NCI-H2081 treated with DMSO at 0.1 percent for 48 hours (cell line): ENCODE data around the gene KRT76.
"Not testable (repeated sequence)": the region's sequence is repeated elsewhere in the genome, so short reads cannot be mapped to it uniquely, and the experiment has no call there.

Experiments
- DNase-seq: peaks from one replicate; lab custom pipeline; 2025; lab: John Stamatoyannopoulos, UW

KRT76 gene

GRCh38 chr12:52796839-52797528, 19.8 kb upstream of the KRT76 start:
- no peak for DNase-seq

GRCh38 chr12:52796429-52796794, 19.3 kb upstream of the KRT76 start:
- DNase-seq: no peak

GRCh38 chr12:52795694-52796428, 18.7 kb upstream of the KRT76 start, which contains the start of gene KRT3:
Gene KRT3 (minus strand): TSS chr12:52796117. CDS start chr12:52796042, 75 bp downstream.
- no peak for DNase-seq

GRCh38 chr12:52795332-52795674, 18.2 kb upstream of the KRT76 start:
- not testable (repeated sequence) for DNase-seq

- no peak for DNase-seq
These were observed 17.6 kb upstream of the KRT76 start for GRCh38 chr12:52794479-52795331.

GRCh38 chr12:52792185-52793029, 15.3 kb upstream of the KRT76 start:
- no peak for DNase-seq

- no peak for DNase-seq
These were observed 14.4 kb upstream of the KRT76 start for GRCh38 chr12:52791271-52792184.

- DNase-seq: no peak
These were observed 13.5 kb upstream of the KRT76 start for GRCh38 chr12:52790427-52791270.

- DNase-seq: no peak
These were observed 12.7 kb upstream of the KRT76 start for GRCh38 chr12:52789637-52790426.

- DNase-seq: no peak
These were observed 11.9 kb upstream of the KRT76 start for GRCh38 chr12:52788876-52789636.

GRCh38 chr12:52788192-52788875, 11.2 kb upstream of the KRT76 start:
- DNase-seq: no peak

GRCh38 chr12:52787324-52788191, 10.4 kb upstream of the KRT76 start:
- no peak for DNase-seq

GRCh38 chr12:52784909-52785308, 7.8 kb upstream of the KRT76 start:
- no peak for DNase-seq

- no peak for DNase-seq
These were observed 6.6 kb upstream of the KRT76 start for GRCh38 chr12:52783563-52784316.

GRCh38 chr12:52782502-52782901, 5.4 kb upstream of the KRT76 start:
- DNase-seq: no peak
